ENCODE results near the gene ITPR3. TPM values are rescaled to one million over a fixed set of nuclear protein-coding genes. Genes with fewer than 3 reads are reported as not detected.

The ITPR3 gene
- 4.9 and 5.1 TPM in 2 replicates for polyA plus RNA-seq (2013)

DNA sequence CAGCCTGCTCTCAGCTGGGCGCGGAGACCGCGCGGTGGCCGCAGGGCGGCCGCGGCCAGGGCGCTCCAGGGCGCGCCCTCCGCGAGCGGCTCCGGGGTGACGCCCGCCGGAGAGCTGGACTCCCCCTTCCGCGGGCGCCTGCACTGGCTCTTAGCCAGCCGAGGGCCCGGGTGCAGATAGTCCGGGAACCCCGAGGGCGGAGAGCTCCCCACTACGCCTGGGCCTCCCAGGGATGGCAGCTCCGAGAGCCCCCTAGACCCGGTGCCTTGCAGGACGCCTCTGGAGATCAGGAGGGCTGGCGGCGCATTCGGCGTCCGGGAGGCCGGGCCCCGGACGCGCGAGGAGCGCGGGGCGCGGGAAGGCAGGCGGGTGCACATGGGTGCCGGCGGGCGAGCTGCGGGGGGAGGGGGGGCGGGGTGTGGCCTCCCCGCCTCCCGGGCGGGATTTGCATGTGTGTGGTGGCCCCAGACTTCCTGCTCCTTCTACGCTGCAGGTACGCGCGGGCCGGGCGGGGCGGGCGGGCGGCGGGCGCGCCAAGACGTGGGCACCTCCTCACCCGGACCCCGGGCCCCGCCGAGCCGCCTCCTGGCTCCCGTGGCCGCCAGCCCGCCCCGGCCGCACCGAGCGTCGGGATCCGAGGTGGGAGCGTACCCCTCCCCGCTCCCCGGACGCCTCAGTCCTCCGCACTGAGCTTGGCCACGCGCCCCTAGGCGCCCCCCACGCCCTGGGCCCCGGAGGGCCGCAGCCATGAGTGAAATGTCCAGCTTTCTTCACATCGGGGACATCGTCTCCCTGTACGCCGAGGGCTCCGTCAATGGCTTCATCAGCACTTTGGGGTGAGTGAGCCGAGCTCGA is at the start of gene ITPR3:
TSS of gene ITPR3 (plus strand) at position 467 of the 855 bp plus-strand sequence. CDS start at position 748, 281 bp downstream.
- WGBS (ENCODE audit: extremely low coverage, insufficient coverage, insufficient read length) = no CpG with 5 or more reads among the region's 99 CpGs
- Histone ChIP-seq H4K12ac (ENCODE audit: low read depth, low read length) (peak within 1 kb of the TSS; percentile 45), H3K79me1 (ENCODE audit: low read length) (peaks cover 8% of the 10 kb centered on the region), H3K23ac (ENCODE audit: low read length) (no peak within 1 kb of the TSS), H2BK120ac (ENCODE audit: insufficient read depth, low read length, poor library complexity) (peak within 1 kb of the TSS; percentile 54), H2BK5ac (ENCODE audit: low read depth, low read length, poor library complexity) (no peak within 1 kb of the TSS), H3K4me1 (ENCODE audit: control insufficient read depth in 1 of 2, insufficient read depth in 2 of 2, low read length in 2 of 2) (peaks cover 0 to 12% of the 10 kb centered on the region in 2 experiments), H3K4me3 (ENCODE audit: low read depth, low read length) (peak within 1 kb of the TSS; percentile 73), H3K27me3 (ENCODE audit: insufficient read depth, low read length) (peaks cover 4% of the 10 kb centered on the region), H3K36me3 (ENCODE audit: control insufficient read depth in 1 of 2, insufficient read depth in 2 of 2, low read length in 2 of 2) (peaks cover 0 to 3% of the 10 kb centered on the region in 2 experiments), H3K4ac (ENCODE audit: low read depth, low read length) (peak within 1 kb of the TSS; percentile 41), H3K27ac (ENCODE audit: low read depth, low read length) (no peak within 1 kb of the TSS), H3K18ac (ENCODE audit: low read length) (peak within 1 kb of the TSS; percentile 75), H3K79me2 (ENCODE audit: control insufficient read depth, insufficient read depth, low read length, poor library complexity) (peaks cover 3% of the 10 kb centered on the region), H3K9ac (ENCODE audit: low read length) (peak within 1 kb of the TSS; percentile 47), H3K4me2 (ENCODE audit: low read length) (peak within 1 kb of the TSS; percentile 95), H3K9me3 (ENCODE audit: insufficient read depth, low read depth, low read length) (no peaks in the 10 kb centered on the region), H2BK12ac (ENCODE audit: low read length) (no peak within 1 kb of the TSS), H3K14ac (ENCODE audit: low read length) (peak within 1 kb of the TSS; percentile 64), H4K8ac (ENCODE audit: low read depth, low read length) (peak within 1 kb of the TSS; percentile 72), H2AFZ (ENCODE audit: insufficient read depth, low read length, poor library complexity) (peak within 1 kb of the TSS; percentile 50), H4K91ac (ENCODE audit: low read depth, low read length) (peak within 1 kb of the TSS; percentile 76), H2AK5ac (ENCODE audit: low read length) (peak within 1 kb of the TSS; percentile 61)
- DNase-seq = peak in 1 of 2 donors; percentile 37

DNA sequence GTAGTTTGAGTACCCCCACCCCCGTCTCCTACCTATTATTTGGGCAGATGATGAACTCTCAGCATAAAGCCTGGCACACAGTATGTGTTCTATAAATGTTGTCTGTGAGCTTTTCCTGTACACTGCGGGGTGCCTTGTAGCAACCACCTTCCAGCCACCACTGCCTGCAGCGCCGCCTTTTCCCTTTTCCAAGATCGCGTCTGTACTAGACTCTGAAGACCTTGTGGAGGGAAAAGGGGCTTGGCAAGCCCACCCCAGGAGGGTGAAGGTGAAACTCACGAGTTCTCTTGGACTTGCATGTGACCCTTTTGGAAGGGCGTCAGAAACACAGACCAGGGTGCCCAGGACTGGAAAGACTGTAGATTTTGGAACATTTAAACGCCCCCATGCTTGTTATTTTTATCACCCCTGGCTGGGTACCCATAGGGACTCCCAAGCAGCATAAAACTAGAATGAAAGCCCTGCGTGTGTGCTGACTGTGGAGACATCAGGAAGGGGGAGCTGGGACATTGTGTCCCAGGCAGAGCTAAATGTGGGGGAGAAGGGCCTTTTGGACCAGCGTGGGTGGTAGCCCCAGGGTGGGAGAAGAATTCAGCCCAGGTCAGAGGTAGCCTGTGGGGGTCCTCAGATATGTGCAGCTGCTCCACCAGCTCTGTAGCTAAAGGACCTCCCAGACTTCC is 49.3 kb upstream of the ITPR3 start:
- peaks cover 0 to 4% of the 10 kb centered on the region in 2 experiments for H3K4me1 ChIP-seq (ENCODE audit: control insufficient read depth in 1 of 2, insufficient read depth in 2 of 2, low read length in 2 of 2)
- H3K23ac ChIP-seq (ENCODE audit: low read length) = no peak overlapping the region
- peak overlapping the region; percentile 39 for H4K8ac ChIP-seq (ENCODE audit: low read depth, low read length)
- H2BK12ac ChIP-seq (ENCODE audit: low read length) = no peak overlapping the region
- H3K27ac ChIP-seq (ENCODE audit: low read depth, low read length) = no peak overlapping the region
- no peaks in the 10 kb centered on the region for H3K79me2 ChIP-seq (ENCODE audit: control insufficient read depth, insufficient read depth, low read length, poor library complexity)
- DNase-seq = no peak
- no peak overlapping the region for H3K18ac ChIP-seq (ENCODE audit: low read length)
- no peak overlapping the region for H2BK5ac ChIP-seq (ENCODE audit: low read depth, low read length, poor library complexity)
- H3K79me1 ChIP-seq (ENCODE audit: low read length) = no peaks in the 10 kb centered on the region
- no peak overlapping the region for H3K4me3 ChIP-seq (ENCODE audit: low read depth, low read length)
- H4K91ac ChIP-seq (ENCODE audit: low read depth, low read length) = peak overlapping the region; percentile 10
- H3K27me3 ChIP-seq (ENCODE audit: insufficient read depth, low read length) = no peaks in the 10 kb centered on the region
- H3K36me3 ChIP-seq (ENCODE audit: control insufficient read depth in 1 of 2, insufficient read depth in 2 of 2, low read length in 2 of 2) = peaks cover 24 to 25% of the 10 kb centered on the region in 2 experiments
- H3K9ac ChIP-seq (ENCODE audit: low read length) = peak overlapping the region; percentile 41
- no peak overlapping the region for H3K14ac ChIP-seq (ENCODE audit: low read length)
- peak overlapping the region; percentile 69 for H3K4me2 ChIP-seq (ENCODE audit: low read length)
- H3K9me3 ChIP-seq (ENCODE audit: insufficient read depth, low read depth, low read length) = peaks cover 2% of the 10 kb centered on the region
- H3K4ac ChIP-seq (ENCODE audit: low read depth, low read length) = no peak overlapping the region
- no peak overlapping the region for H2AK5ac ChIP-seq (ENCODE audit: low read length)
- peak overlapping the region; percentile 1 for H4K12ac ChIP-seq (ENCODE audit: low read depth, low read length)
- no CpG with 5 or more reads among the region's 11 CpGs for WGBS (ENCODE audit: extremely low coverage, insufficient coverage, insufficient read length)
- H2AFZ ChIP-seq (ENCODE audit: insufficient read depth, low read length, poor library complexity) = peak overlapping the region; percentile 18
- no peak overlapping the region for H2BK120ac ChIP-seq (ENCODE audit: insufficient read depth, low read length, poor library complexity)

DNA sequence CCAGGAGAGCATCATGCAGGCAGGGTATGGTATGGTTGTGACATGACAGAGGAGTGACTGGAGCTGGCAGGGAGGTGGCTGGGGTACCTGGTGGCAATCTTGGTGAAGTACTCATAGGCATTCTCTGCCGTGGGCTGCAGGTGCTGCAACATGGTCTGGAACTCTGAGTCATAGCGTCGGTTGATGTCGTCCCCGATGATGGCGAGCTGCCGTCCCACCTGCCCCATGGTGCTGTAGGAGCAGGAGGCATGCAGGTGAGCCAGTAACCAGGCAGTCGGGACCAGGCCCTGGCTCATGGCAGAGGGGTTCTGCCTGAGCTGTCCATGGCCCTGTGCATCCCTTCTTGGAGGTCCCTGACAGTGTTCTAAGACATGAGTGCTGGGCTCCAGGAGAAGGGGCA is 45.9 kb upstream of the ITPR3 start:
- H3K14ac ChIP-seq (ENCODE audit: low read length) = no peak overlapping the region

DNA sequence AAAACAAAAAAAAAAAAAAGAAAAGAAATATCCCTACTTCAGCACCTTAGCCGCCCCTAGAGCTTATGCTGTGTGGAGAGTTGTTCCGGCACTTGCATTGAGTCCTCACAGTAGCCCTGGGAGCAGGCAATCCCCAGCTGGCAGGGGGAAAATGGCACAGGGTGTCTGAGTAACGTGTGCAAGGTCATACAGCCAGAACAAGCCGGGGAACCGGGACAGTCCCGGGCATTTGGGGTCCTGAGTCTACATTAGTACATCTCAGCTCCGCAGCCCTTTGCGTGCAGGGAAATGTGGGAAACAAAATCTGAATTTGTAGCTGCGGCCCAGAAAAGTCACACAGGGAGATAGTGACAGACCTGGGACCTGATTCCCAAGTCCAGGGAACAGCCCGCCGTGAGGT is 44.5 kb upstream of the ITPR3 start:
- Histone ChIP-seq H4K8ac (ENCODE audit: low read depth, low read length) (no peak overlapping the region), H3K4me3 (ENCODE audit: low read depth, low read length) (no peak overlapping the region), H2AK5ac (ENCODE audit: low read length) (no peak overlapping the region), H3K27ac (ENCODE audit: low read depth, low read length) (no peak overlapping the region), H3K4me1 (ENCODE audit: control insufficient read depth in 1 of 2, insufficient read depth in 2 of 2, low read length in 2 of 2) (peaks cover 4 to 10% of the 10 kb centered on the region in 2 experiments), H3K9ac (ENCODE audit: low read length) (no peak overlapping the region), H3K4me2 (ENCODE audit: low read length) (no peak overlapping the region), H3K36me3 (ENCODE audit: control insufficient read depth in 1 of 2, insufficient read depth in 2 of 2, low read length in 2 of 2) (peaks cover 36 to 39% of the 10 kb centered on the region in 2 experiments), H2AFZ (ENCODE audit: insufficient read depth, low read length, poor library complexity) (no peak overlapping the region), H3K79me2 (ENCODE audit: control insufficient read depth, insufficient read depth, low read length, poor library complexity) (peaks cover 9% of the 10 kb centered on the region), H3K79me1 (ENCODE audit: low read length) (peaks cover 7% of the 10 kb centered on the region), H4K12ac (ENCODE audit: low read depth, low read length) (no peak overlapping the region), H4K91ac (ENCODE audit: low read depth, low read length) (no peak overlapping the region), H3K27me3 (ENCODE audit: insufficient read depth, low read length) (no peaks in the 10 kb centered on the region), H3K14ac (ENCODE audit: low read length) (no peak overlapping the region), H3K18ac (ENCODE audit: low read length) (no peak overlapping the region), H2BK12ac (ENCODE audit: low read length) (no peak overlapping the region), H3K9me3 (ENCODE audit: insufficient read depth, low read depth, low read length) (peaks cover 4% of the 10 kb centered on the region), H2BK5ac (ENCODE audit: low read depth, low read length, poor library complexity) (no peak overlapping the region), H2BK120ac (ENCODE audit: insufficient read depth, low read length, poor library complexity) (no peak overlapping the region), H3K4ac (ENCODE audit: low read depth, low read length) (no peak overlapping the region), H3K23ac (ENCODE audit: low read length) (no peak overlapping the region)
- no peak for DNase-seq
- no CpG with 5 or more reads among the region's 11 CpGs for WGBS (ENCODE audit: extremely low coverage, insufficient coverage, insufficient read length)

More for the DNA sequence above, 45.9 kb upstream of the ITPR3 start:
- peaks cover 36 to 39% of the 10 kb centered on the region in 2 experiments for H3K36me3 ChIP-seq (ENCODE audit: control insufficient read depth in 1 of 2, insufficient read depth in 2 of 2, low read length in 2 of 2)
- H3K4me2 ChIP-seq (ENCODE audit: low read length) = no peak overlapping the region
- WGBS (ENCODE audit: extremely low coverage, insufficient coverage, insufficient read length) = no CpG with 5 or more reads among the region's 8 CpGs
- H3K4me3 ChIP-seq (ENCODE audit: low read depth, low read length) = no peak overlapping the region
- H2BK120ac ChIP-seq (ENCODE audit: insufficient read depth, low read length, poor library complexity) = no peak overlapping the region
- no peak overlapping the region for H2BK12ac ChIP-seq (ENCODE audit: low read length)
- no peak overlapping the region for H4K12ac ChIP-seq (ENCODE audit: low read depth, low read length)
- no peak overlapping the region for H4K8ac ChIP-seq (ENCODE audit: low read depth, low read length)
- H2BK5ac ChIP-seq (ENCODE audit: low read depth, low read length, poor library complexity) = no peak overlapping the region
- H3K4me1 ChIP-seq (ENCODE audit: control insufficient read depth in 1 of 2, insufficient read depth in 2 of 2, low read length in 2 of 2) = peaks cover 4 to 12% of the 10 kb centered on the region in 2 experiments
- no peak overlapping the region for H3K9ac ChIP-seq (ENCODE audit: low read length)
- H3K79me1 ChIP-seq (ENCODE audit: low read length) = peaks cover 7% of the 10 kb centered on the region
- H3K23ac ChIP-seq (ENCODE audit: low read length) = no peak overlapping the region
- DNase-seq = peak; percentile 33 to 38
- H3K18ac ChIP-seq (ENCODE audit: low read length) = no peak overlapping the region
- no peak overlapping the region for H4K91ac ChIP-seq (ENCODE audit: low read depth, low read length)
- H3K27ac ChIP-seq (ENCODE audit: low read depth, low read length) = no peak overlapping the region
- H3K79me2 ChIP-seq (ENCODE audit: control insufficient read depth, insufficient read depth, low read length, poor library complexity) = peaks cover 9% of the 10 kb centered on the region
- no peak overlapping the region for H2AK5ac ChIP-seq (ENCODE audit: low read length)
- no peak overlapping the region for H2AFZ ChIP-seq (ENCODE audit: insufficient read depth, low read length, poor library complexity)
- no peak overlapping the region for H3K4ac ChIP-seq (ENCODE audit: low read depth, low read length)
- no peaks in the 10 kb centered on the region for H3K27me3 ChIP-seq (ENCODE audit: insufficient read depth, low read length)
- H3K9me3 ChIP-seq (ENCODE audit: insufficient read depth, low read depth, low read length) = peaks cover 4% of the 10 kb centered on the region

All from trophoblast cell (in vitro differentiated cells and primary cell).